ENCODE measurements around the gene ZNF710. TPM values are rescaled to one million over a fixed set of nuclear protein-coding genes. Genes with fewer than 3 reads are reported as not detected.

The ZNF710 gene
- total RNA-seq, 4 donors from 2014 or later: 19.2 to 32.1 (median 25.0) TPM

DNA sequence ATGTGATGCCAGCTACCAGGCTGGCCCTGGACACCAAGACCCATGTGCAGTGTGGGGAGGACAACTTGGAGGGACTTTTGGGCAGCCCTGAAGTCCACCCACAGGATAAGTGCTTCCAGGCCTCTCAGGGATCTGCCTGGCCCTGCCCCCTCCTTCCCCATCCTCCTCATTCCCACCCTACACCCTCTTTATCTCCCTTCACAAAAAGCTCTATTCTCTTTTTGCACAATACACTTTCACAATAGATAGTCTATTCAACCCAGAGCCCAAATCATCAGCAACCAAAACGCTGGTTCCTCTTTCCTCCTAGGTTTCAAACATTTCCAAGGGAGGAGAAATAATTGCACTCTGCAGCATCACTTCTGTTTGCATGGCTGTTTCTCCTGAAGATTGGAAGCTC lies 7.8 kb upstream of the ZNF710 start:
- 58% methylated on average over 1 of the region's 1 CpG for whole genome bisulfite sequencing
- Histone ChIP-seq H3K27ac (no peak overlapping the region), H3K9me3 (no peaks in the 10 kb centered on the region), H3K36me3 (no peaks in the 10 kb centered on the region), H3K4me1 (no peaks in the 10 kb centered on the region), H3K27me3 (no peaks in the 10 kb centered on the region), H3K4me3 (no peak overlapping the region)
- no peak for DNase-seq (ENCODE audit: low spot score in 2 of 2)
- TF ChIP-seq POLR2AphosphoS5 (IDR thresholded peaks at IDR 0.05): no peak
- TF ChIP-seq POLR2A (IDR thresholded peaks at IDR 0.05): no peak
- no peak for TF ChIP-seq EP300 (IDR thresholded peaks at IDR 0.05)

DNA sequence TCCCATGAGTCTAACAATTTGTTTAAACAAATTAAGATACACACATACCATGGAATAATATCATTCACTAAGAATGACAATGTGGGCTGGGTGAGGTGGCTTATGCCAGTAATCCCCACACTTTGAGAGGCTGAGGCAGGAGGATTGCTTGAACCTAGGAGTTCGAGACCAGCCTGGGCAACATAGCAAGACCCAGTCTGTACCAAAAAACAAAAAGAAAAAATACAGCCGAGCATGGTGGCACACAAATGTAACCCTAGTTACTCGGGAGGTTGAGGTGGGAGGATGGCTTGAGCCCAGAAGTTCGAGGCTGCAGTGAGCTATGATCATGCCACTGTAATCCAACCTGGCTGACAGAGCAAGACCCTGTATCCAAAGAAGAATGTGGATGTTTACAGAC lies 4.0 kb upstream of the ZNF710 start:
- H3K27ac ChIP-seq: no peak overlapping the region
- no peaks in the 10 kb centered on the region for H3K36me3 ChIP-seq
- no peak for DNase-seq (ENCODE audit: low spot score in 2 of 2)
- H3K9me3 ChIP-seq: no peaks in the 10 kb centered on the region
- TF ChIP-seq POLR2A (IDR thresholded peaks at IDR 0.05): no peak
- no peak for TF ChIP-seq POLR2AphosphoS5 (IDR thresholded peaks at IDR 0.05)
- no peak for TF ChIP-seq EP300 (IDR thresholded peaks at IDR 0.05)
- TF ChIP-seq, protein P1, sequence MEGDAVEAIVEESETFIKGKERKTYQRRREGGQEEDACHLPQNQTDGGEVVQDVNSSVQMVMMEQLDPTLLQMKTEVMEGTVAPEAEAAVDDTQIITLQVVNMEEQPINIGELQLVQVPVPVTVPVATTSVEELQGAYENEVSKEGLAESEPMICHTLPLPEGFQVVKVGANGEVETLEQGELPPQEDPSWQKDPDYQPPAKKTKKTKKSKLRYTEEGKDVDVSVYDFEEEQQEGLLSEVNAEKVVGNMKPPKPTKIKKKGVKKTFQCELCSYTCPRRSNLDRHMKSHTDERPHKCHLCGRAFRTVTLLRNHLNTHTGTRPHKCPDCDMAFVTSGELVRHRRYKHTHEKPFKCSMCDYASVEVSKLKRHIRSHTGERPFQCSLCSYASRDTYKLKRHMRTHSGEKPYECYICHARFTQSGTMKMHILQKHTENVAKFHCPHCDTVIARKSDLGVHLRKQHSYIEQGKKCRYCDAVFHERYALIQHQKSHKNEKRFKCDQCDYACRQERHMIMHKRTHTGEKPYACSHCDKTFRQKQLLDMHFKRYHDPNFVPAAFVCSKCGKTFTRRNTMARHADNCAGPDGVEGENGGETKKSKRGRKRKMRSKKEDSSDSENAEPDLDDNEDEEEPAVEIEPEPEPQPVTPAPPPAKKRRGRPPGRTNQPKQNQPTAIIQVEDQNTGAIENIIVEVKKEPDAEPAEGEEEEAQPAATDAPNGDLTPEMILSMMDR (IDR thresholded peaks at IDR 0.05): no peak
- H3K27me3 ChIP-seq: no peaks in the 10 kb centered on the region
- peaks cover 24% of the 10 kb centered on the region for H3K4me1 ChIP-seq
- WGBS: 83% methylated on average over 4 of the region's 4 CpGs
- H3K4me3 ChIP-seq: no peak overlapping the region

DNA sequence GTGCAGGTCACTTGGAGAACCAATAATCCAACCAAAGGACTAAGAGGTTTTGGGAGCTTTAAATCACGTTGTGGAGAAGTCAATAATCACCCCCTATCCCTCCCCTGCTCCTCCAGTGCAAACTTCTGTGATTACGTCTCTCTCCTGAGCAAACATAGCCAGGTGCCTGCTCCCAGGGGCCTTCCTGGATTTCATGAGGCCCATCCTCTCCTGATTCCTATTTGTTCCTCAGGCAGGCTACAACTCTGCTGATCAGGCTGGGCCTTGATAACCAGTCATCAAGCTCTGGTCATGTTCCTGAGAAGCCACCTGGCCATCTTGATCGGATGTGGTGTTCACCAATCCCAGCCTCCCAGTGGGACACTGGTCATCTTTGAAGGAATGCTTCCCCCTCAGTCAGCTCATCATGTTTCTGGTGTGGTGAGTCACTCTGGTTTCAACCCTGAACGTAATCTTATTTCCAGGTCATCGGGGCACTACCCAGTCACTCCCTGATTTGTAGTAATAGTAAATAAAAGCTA lies 2.9 kb upstream of the ZNF710 start:
- no peak overlapping the region for H3K27ac ChIP-seq
- H3K4me3 ChIP-seq: no peak overlapping the region
- 60% methylated on average over 4 of the region's 5 CpGs for WGBS
- H3K36me3 ChIP-seq: no peaks in the 10 kb centered on the region
- H3K4me1 ChIP-seq: peaks cover 33% of the 10 kb centered on the region
- TF ChIP-seq POLR2AphosphoS5 (IDR thresholded peaks at IDR 0.05) (no peak), EP300 (IDR thresholded peaks at IDR 0.05) (no peak)
- TF ChIP-seq, protein P1 (IDR thresholded peaks at IDR 0.05): no peak
- H3K9me3 ChIP-seq: no peaks in the 10 kb centered on the region
- no peak for DNase-seq (ENCODE audit: low spot score in 2 of 2)
- no peaks in the 10 kb centered on the region for H3K27me3 ChIP-seq

DNA sequence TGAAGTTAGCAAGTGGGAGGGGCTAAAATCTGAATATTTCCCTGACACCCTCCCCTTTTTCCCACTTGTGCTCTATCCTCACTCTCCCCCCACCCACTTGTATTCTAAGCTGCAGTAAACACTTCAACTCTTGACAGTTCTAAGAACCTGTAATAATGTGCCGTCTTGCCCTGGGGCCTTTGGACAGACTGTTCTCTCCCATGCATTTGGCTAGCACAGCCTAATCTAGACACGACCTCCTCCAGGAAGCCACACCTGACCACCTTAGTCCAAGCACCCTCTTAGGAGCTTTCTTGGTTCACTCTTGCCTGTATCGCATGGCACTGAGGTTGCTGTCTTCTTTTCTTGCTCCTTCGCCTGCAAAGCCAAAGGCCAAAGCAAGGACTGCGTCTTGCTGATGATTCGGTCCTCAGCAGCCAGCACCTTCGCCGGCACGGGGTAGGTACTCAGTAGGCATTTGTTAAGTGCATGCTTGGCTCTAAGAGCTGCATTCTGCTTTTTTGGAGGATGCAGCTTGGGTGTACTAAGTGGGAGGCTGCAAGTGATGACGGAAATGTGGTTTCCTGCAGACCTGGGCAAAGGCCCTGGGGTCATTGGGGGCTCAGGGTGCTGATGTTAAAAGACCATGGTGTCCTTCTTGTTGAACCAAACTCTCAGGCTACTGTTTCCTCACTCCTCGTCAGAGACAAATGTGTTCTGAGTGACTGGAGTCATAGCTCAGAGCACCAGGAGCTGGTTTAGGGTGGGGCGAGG lies 2.0 kb upstream of the ZNF710 start:
- WGBS: 68% methylated on average over 12 of the region's 12 CpGs
- Histone ChIP-seq H3K27ac (peak overlapping the region; percentile 87), H3K4me3 (peak overlapping the region; percentile 91), H3K4me1 (peaks cover 42% of the 10 kb centered on the region), H3K36me3 (no peaks in the 10 kb centered on the region), H3K27me3 (no peaks in the 10 kb centered on the region), H3K9me3 (no peaks in the 10 kb centered on the region)
- TF ChIP-seq, protein P1 (IDR thresholded peaks at IDR 0.05): no peak
- TF ChIP-seq POLR2AphosphoS5 (IDR thresholded peaks at IDR 0.05): no peak
- no peak for TF ChIP-seq EP300 (IDR thresholded peaks at IDR 0.05)
- no peak for TF ChIP-seq POLR2A (IDR thresholded peaks at IDR 0.05)
- no peak for DNase-seq (ENCODE audit: low spot score in 2 of 2)

DNA sequence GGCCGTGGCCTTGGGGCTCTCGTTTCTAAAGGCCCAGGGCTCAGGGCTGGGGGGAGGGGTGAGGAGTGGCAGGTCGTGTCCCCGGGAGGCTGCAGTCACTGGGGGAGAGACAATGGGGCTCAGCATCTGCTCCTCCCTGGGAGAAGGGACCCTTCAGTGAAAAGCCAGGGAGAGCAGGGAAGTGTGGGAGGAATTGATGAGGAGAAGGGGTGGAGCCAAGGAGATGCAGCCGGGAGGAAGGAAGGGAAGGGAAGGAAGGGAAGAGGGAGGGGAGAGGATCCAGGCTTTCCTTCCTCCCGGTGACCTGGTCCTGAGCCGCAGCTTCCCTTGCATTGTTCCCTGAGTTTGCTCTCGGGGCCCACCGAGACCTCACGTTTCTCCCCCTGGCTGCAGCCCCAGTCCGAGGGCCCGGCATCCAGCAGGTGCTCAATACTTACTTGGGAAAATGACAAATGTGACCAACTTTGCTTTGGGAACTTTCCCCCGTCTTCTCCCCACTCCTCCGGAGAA lies 1.4 kb upstream of the ZNF710 start:
- H3K4me1 ChIP-seq: peaks cover 48% of the 10 kb centered on the region
- no peak for TF ChIP-seq EP300 (IDR thresholded peaks at IDR 0.05)
- TF ChIP-seq, protein P1 (IDR thresholded peaks at IDR 0.05): no peak
- TF ChIP-seq POLR2AphosphoS5 (IDR thresholded peaks at IDR 0.05): no peak
- TF ChIP-seq POLR2A (IDR thresholded peaks at IDR 0.05): no peak
- peak overlapping the region; percentile 91 for H3K4me3 ChIP-seq

More for the DNA sequence above, 1.4 kb upstream of the ZNF710 start:
- no peaks in the 10 kb centered on the region for H3K36me3 ChIP-seq
- peak overlapping the region; percentile 87 for H3K27ac ChIP-seq
- 22% methylated on average over 14 of the region's 14 CpGs for WGBS
- DNase-seq (ENCODE audit: low spot score in 2 of 2): peak in 1 of 2 donors; percentile 67
- no peaks in the 10 kb centered on the region for H3K9me3 ChIP-seq
- H3K27me3 ChIP-seq: no peaks in the 10 kb centered on the region
